ENCODE results near the gene PGA4.

DNA sequence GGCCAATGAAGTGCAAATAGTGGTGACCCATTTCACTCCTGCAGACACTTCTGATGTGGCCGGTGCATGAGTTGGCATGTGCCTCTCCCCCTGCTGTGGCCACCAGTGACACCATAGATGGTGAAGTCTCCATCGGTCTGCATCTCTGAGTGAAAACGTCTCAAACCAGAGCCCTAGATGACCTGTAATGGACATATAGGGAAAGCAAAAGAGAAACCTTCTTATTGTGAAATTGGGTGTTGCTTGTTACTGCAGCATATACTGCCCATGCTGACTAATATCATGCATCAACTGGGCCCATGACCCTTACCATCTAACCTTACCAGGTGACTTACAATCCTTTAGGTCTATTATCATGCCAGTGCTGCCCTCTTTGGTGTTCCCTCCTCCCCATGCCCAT, 49.3 kb upstream of the PGA4 start:
- TF ChIP-seq, protein P1, sequence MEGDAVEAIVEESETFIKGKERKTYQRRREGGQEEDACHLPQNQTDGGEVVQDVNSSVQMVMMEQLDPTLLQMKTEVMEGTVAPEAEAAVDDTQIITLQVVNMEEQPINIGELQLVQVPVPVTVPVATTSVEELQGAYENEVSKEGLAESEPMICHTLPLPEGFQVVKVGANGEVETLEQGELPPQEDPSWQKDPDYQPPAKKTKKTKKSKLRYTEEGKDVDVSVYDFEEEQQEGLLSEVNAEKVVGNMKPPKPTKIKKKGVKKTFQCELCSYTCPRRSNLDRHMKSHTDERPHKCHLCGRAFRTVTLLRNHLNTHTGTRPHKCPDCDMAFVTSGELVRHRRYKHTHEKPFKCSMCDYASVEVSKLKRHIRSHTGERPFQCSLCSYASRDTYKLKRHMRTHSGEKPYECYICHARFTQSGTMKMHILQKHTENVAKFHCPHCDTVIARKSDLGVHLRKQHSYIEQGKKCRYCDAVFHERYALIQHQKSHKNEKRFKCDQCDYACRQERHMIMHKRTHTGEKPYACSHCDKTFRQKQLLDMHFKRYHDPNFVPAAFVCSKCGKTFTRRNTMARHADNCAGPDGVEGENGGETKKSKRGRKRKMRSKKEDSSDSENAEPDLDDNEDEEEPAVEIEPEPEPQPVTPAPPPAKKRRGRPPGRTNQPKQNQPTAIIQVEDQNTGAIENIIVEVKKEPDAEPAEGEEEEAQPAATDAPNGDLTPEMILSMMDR (IDR thresholded peaks at IDR 0.05): no peak
- no peak for TF ChIP-seq POLR2A (IDR thresholded peaks at IDR 0.05)
- TF ChIP-seq EP300 (IDR thresholded peaks at IDR 0.05): no peak

Measured in tibial nerve (tissue), 4 donors.